Vagina (tissue), 2 donors: ENCODE measurements around the gene OPRD1. TPM values are rescaled to one million over a fixed set of nuclear protein-coding genes. Genes with fewer than 3 reads are reported as not detected.

Experiments used
- DNase-seq, 2 donors: peaks; one replicate each; pipeline ENCODE4 v3.0.0-alpha.2; 2017; ENCODE audit errors: extremely low spot score in 2 of 2
- H3K27ac ChIP-seq: fragments of 200-600 bp; sonication (generic); one replicate; pipeline ENCODE4 v1.5.1; 2019
- H3K27me3 ChIP-seq: fragments of 200-600 bp; sonication (generic); one replicate; pipeline ENCODE4 v1.5.1; 2019
- H3K36me3 ChIP-seq, 2 donors: fragments of 200-600 bp; sonication (generic); one replicate each; pipeline ENCODE4 v1.5.1; 2017 to 2019
- H3K4me1 ChIP-seq: fragments of 200-600 bp; sonication (generic); one replicate; pipeline ENCODE4 v1.5.1; 2019
- H3K4me3 ChIP-seq, 2 donors: fragments of 200-600 bp; sonication (generic); 1 replicate in 1 of 2; 2 replicates in 1 of 2; pipeline ENCODE4 v1.5.1; 2016 to 2019
- H3K9me3 ChIP-seq: fragments of 200-600 bp; sonication (generic); one replicate; pipeline ENCODE4 v1.5.1; 2019
- POLR2A ChIP-seq, 2 donors: fragments of 450-650 bp; IDR thresholded peaks; one replicate each; pipeline ENCODE4 v1.6.1; 2017; ENCODE audit warnings: antibody characterized with exemption in 2 of 2, mild to moderate bottlenecking in 2 of 2, moderate library complexity in 2 of 2
- POLR2AphosphoS5 ChIP-seq, 2 donors: sonication (generic); formaldehyde crosslinking; IDR thresholded peaks; one replicate each; pipeline ENCODE4 v1.9.0; 2017; ENCODE audit warnings: antibody characterized with exemption in 2 of 2, mild to moderate bottlenecking in 2 of 2, low read depth in 1 of 2; ENCODE audit not compliant: insufficient read depth in 1 of 2
- intact Hi-C: fragments of 100-400 bp; cut with DNase I; formaldehyde crosslinking; loops from one replicate; pipeline ENCODE4 v1.15.1; 2023
- total RNA-seq: library from RNA; depleted of rRNA; stranded (reverse); fragments of >200 nt; gene quantifications from one replicate; pipeline ENCODE4 v1.2.3, GENCODE V29; 2016
- TF ChIP-seq, protein P1 (sequence below), 3 experiments: fragments of 450-650 bp in 2 of 3; fragments of 200-600 bp in 1 of 3; sonication (generic) in 1 of 3; IDR thresholded peaks; one replicate each; pipeline ENCODE4 v1.5.1; 2017 to 2019; ENCODE audit warnings: antibody characterized with exemption in 3 of 3, mild to moderate bottlenecking in 2 of 3, moderate library complexity in 2 of 3

OPRD1 gene
- total RNA-seq, 1 donor from 2014 or later: 2.2 TPM

DNA sequence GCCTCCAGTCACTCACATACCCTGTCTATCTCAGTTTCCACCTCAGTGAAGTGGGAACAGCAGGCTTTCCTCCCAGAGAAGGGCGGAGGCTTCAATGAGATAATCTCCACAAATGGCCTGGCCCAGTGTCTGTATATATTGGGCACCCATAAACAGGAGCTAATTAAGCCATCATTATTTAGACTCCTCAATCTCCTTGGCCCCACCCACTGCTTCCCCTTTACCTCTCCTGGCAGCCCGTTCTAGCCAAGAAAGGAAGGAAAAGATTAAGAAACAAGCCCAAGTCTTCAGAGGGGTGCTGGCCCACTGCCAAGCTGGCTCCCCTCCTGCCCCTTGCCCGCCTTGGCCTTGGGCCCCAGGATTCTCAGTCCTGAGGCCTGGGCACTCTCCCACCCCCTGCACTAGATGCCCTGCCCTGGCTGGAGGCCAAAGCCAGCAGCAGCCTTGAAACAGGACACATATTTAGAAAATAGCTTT, 86.5 kb downstream of the OPRD1 start:
- DNase-seq: no peak
- no peaks in the 10 kb centered on the region for H3K9me3 ChIP-seq
- H3K4me1 ChIP-seq: peaks cover 19% of the 10 kb centered on the region
- no peak for TF ChIP-seq POLR2AphosphoS5 (IDR thresholded peaks at IDR 0.05; ENCODE audit: insufficient read depth in 1 of 2, low read depth in 1 of 2)
- TF ChIP-seq POLR2A (IDR thresholded peaks at IDR 0.05): no peak
- TF ChIP-seq, protein P1, sequence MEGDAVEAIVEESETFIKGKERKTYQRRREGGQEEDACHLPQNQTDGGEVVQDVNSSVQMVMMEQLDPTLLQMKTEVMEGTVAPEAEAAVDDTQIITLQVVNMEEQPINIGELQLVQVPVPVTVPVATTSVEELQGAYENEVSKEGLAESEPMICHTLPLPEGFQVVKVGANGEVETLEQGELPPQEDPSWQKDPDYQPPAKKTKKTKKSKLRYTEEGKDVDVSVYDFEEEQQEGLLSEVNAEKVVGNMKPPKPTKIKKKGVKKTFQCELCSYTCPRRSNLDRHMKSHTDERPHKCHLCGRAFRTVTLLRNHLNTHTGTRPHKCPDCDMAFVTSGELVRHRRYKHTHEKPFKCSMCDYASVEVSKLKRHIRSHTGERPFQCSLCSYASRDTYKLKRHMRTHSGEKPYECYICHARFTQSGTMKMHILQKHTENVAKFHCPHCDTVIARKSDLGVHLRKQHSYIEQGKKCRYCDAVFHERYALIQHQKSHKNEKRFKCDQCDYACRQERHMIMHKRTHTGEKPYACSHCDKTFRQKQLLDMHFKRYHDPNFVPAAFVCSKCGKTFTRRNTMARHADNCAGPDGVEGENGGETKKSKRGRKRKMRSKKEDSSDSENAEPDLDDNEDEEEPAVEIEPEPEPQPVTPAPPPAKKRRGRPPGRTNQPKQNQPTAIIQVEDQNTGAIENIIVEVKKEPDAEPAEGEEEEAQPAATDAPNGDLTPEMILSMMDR (IDR thresholded peaks at IDR 0.05): no peak
- no peak overlapping the region for H3K27ac ChIP-seq
- H3K4me3 ChIP-seq: no peak overlapping the region
- no peaks in the 10 kb centered on the region for H3K27me3 ChIP-seq
- intact Hi-C loops: no loop called here
- H3K36me3 ChIP-seq: no peaks in the 10 kb centered on the region

DNA sequence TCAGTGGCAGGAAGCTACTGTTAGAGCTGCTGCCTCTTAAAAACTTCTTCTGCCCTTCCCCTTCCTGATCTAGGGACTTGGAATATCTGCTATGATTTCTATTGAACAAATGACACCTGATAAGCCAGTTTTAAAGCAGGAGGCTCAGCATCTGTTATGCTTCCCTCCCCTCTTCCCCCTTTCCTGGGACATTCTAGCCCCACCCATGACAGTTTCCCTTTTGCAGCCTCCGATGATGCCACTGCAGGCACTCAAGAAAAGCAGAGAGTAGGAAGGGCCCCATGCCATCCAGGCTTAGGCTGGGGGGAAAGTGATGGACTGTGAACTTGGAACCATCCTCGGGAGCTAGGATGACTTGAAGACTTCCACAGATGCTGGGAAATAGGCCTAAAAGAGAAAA, 87.3 kb downstream of the OPRD1 start:
- no peak for DNase-seq
- Histone ChIP-seq H3K4me3 (no peak overlapping the region), H3K4me1 (peaks cover 19% of the 10 kb centered on the region), H3K9me3 (no peaks in the 10 kb centered on the region), H3K27me3 (no peaks in the 10 kb centered on the region), H3K27ac (no peak overlapping the region), H3K36me3 (no peaks in the 10 kb centered on the region)
- intact Hi-C loops: no loop called here
- TF ChIP-seq, protein P1 (IDR thresholded peaks at IDR 0.05): no peak
- no peak for TF ChIP-seq POLR2AphosphoS5 (IDR thresholded peaks at IDR 0.05; ENCODE audit: insufficient read depth in 1 of 2, low read depth in 1 of 2)
- no peak for TF ChIP-seq POLR2A (IDR thresholded peaks at IDR 0.05)

DNA sequence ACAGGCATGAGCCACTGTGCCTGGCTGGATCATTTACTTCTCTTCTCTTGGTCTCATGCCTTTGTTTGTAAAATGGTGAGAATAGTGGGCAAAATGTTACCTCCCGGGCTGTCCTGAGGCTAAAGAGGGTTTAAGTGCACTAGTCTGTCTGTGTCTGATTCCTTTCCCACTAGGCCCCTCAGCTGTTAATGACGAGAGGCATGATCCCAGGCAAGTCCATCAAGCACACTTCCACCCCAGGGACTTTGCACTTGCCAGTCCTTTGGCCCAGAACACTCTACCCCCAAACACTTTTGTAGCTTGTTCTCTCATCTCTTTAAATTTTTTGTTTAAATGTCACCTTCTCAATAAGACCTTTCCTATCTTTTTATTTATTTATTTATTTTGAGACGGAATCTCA, 88.6 kb downstream of the OPRD1 start:
- H3K4me3 ChIP-seq: no peak overlapping the region
- DNase-seq: no peak
- H3K27me3 ChIP-seq: no peaks in the 10 kb centered on the region
- no peaks in the 10 kb centered on the region for H3K9me3 ChIP-seq
- H3K27ac ChIP-seq: no peak overlapping the region
- TF ChIP-seq POLR2A (IDR thresholded peaks at IDR 0.05) (no peak), POLR2AphosphoS5 (IDR thresholded peaks at IDR 0.05; ENCODE audit: insufficient read depth in 1 of 2, low read depth in 1 of 2) (no peak)
- TF ChIP-seq, protein P1 (IDR thresholded peaks at IDR 0.05): no peak
- peaks cover 19% of the 10 kb centered on the region for H3K4me1 ChIP-seq
- intact Hi-C loops: no loop called here
- H3K36me3 ChIP-seq: no peaks in the 10 kb centered on the region

DNA sequence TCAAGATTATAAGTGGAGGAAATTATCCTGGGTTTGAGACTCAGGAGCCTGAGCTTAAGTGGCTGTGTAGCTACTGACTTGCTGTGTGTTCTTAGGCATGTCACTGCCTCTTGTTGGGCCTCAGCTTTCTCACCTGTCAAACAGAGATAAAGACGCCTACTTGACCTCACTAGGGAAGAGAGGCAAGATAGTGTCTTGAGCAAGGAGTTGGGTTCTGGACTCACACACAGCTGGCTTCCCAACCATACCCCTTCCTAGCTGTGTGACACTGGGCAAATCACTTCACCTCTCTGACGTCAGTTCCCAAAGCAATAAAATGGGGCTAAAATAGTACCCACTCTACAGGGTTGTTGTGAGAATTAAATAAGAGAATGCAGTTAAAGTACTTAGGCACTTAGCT, 90.8 kb downstream of the OPRD1 start:
- intact Hi-C loops: no loop called here
- Histone ChIP-seq H3K27ac (no peak overlapping the region), H3K4me3 (no peak overlapping the region), H3K4me1 (peaks cover 19% of the 10 kb centered on the region), H3K9me3 (no peaks in the 10 kb centered on the region), H3K36me3 (no peaks in the 10 kb centered on the region), H3K27me3 (no peaks in the 10 kb centered on the region)
- DNase-seq: no peak
- no peak for TF ChIP-seq POLR2AphosphoS5 (IDR thresholded peaks at IDR 0.05; ENCODE audit: insufficient read depth in 1 of 2, low read depth in 1 of 2)
- TF ChIP-seq, protein P1 (IDR thresholded peaks at IDR 0.05): no peak
- TF ChIP-seq POLR2A (IDR thresholded peaks at IDR 0.05): no peak

DNA sequence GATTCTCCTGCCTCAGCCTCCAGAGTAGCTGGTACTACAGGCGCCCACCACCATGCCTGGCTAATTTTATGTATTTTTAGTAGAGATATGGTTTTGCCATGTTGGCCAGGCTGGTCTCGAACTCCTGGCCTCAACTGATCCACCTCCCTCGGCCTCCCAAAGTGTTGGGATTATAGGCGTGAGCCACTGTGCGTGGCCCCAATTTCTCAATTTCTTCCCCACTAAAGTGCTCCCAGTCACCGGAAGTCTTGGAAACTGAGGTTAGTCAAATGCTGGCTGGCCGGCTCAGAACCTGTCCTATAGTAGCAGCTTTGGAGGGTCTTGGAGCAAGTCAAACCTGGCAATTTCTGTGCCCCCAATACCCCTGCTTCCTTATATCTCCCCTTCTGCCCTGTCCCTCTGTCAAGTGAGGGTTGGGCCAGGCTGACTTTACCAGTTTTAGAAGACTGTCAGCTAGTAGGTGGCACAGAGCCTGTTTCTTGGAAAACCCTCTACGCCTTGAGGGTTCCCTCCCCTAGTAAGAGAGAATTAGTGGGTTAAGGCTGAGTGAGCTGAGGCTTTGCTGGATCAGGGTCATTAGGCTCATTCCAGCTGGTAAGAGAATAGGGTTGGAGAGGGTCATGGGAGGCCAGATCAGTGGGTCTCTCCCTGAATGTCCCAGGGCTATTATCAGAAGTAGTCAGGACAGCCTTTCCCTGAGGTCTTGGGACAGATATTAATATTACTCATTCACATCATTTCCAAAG, 94.1 kb downstream of the OPRD1 start:
- no peaks in the 10 kb centered on the region for H3K4me1 ChIP-seq
- no peak overlapping the region for H3K4me3 ChIP-seq
- no peak overlapping the region for H3K27ac ChIP-seq
- DNase-seq: no peak
- intact Hi-C loops: no loop called here
- H3K36me3 ChIP-seq: no peaks in the 10 kb centered on the region
- H3K9me3 ChIP-seq: no peaks in the 10 kb centered on the region
- TF ChIP-seq, protein P1 (IDR thresholded peaks at IDR 0.05): no peak
- no peak for TF ChIP-seq POLR2AphosphoS5 (IDR thresholded peaks at IDR 0.05; ENCODE audit: insufficient read depth in 1 of 2, low read depth in 1 of 2)
- TF ChIP-seq POLR2A (IDR thresholded peaks at IDR 0.05): no peak
- no peaks in the 10 kb centered on the region for H3K27me3 ChIP-seq
